ENCODE results near the gene MAP3K12.
A peak's percentile ranks its signal among the peaks of the same experiment; 100 is the strongest.
"Not testable (repeated sequence)": the region's sequence is repeated elsewhere in the genome, so short reads cannot be mapped to it uniquely, and the experiment has no call there.

MAP3K12 gene
- long read RNA-seq, partial matches to known transcripts, result 0 of 6 reads
- long read RNA-seq, other reads (novel, unspliced or antisense), result 6 of 6 reads

GRCh38 chr12:53499266-53500141, at the start of gene MAP3K12:
TSS of gene MAP3K12 (minus strand) at chr12:53499458. CDS start at chr12:53487391, 12,067 bp downstream.
- Histone ChIP-seq H3K27ac (replicated peaks) (peak within 1 kb of the TSS; percentile 97), H3K27me3 (ENCODE audit: insufficient read depth, poor library complexity, severe bottlenecking) (no peaks in the 10 kb centered on the region), H3K4me3 (replicated peaks; ENCODE audit: insufficient read depth, low read length) (peak within 1 kb of the TSS; percentile 54)
- TF ChIP-seq POLR2AphosphoS5 (IDR thresholded peaks at IDR 0.05; ENCODE audit: low read depth) (no peak), GABPA (IDR thresholded peaks at IDR 0.05; ENCODE audit: low read depth) (no peak), REST (IDR thresholded peaks at IDR 0.05; ENCODE audit: insufficient replicate concordance, low read depth) (no peak), CTCF (IDR thresholded peaks at IDR 0.05; ENCODE audit: insufficient read depth, low read length) (no peak), SPI1 (IDR thresholded peaks at IDR 0.05; ENCODE audit: borderline replicate concordance, low read depth) (no peak)
- DNase-seq (ENCODE audit: low read depth in 1 of 2, low spot score in 1 of 2), result peak in 1 of 2 experiments; percentile 47

- DNase-seq (ENCODE audit: low read depth in 1 of 2, low spot score in 1 of 2); H3K27ac ChIP-seq (replicated peaks); H3K27me3 ChIP-seq (ENCODE audit: insufficient read depth, poor library complexity, severe bottlenecking); H3K4me3 ChIP-seq (replicated peaks; ENCODE audit: insufficient read depth, low read length): not testable (repeated sequence)
Measured at GRCh38 chr12:53548354-53548753, 49.1 kb upstream of the MAP3K12 start.

- H3K4me3 ChIP-seq (replicated peaks; ENCODE audit: insufficient read depth, low read length), result no peak overlapping the region
- H3K27ac ChIP-seq (replicated peaks), result no peak overlapping the region
- no peaks in the 10 kb centered on the region for H3K27me3 ChIP-seq (ENCODE audit: insufficient read depth, poor library complexity, severe bottlenecking)
- TF ChIP-seq REST (IDR thresholded peaks at IDR 0.05; ENCODE audit: insufficient replicate concordance, low read depth), result no peak
- peak; percentile 48 for TF ChIP-seq CTCF (IDR thresholded peaks at IDR 0.05; ENCODE audit: insufficient read depth, low read length)
- peak; percentile 17 to 56 for DNase-seq (ENCODE audit: low read depth in 1 of 2, low spot score in 1 of 2)
Measured at GRCh38 chr12:53543539-53543938, 44.3 kb upstream of the MAP3K12 start.

GRCh38 chr12:53539526-53539925, 40.3 kb upstream of the MAP3K12 start:
- TF ChIP-seq CTCF (IDR thresholded peaks at IDR 0.05; ENCODE audit: insufficient read depth, low read length), result no peak
- no peak for TF ChIP-seq REST (IDR thresholded peaks at IDR 0.05; ENCODE audit: insufficient replicate concordance, low read depth)
- no peak for TF ChIP-seq POLR2AphosphoS5 (IDR thresholded peaks at IDR 0.05; ENCODE audit: low read depth)
- no peak for TF ChIP-seq SPI1 (IDR thresholded peaks at IDR 0.05; ENCODE audit: borderline replicate concordance, low read depth)
- no peak for TF ChIP-seq GABPA (IDR thresholded peaks at IDR 0.05; ENCODE audit: low read depth)
- no peak for DNase-seq (ENCODE audit: low read depth in 1 of 2, low spot score in 1 of 2)
- Histone ChIP-seq H3K4me3 (replicated peaks; ENCODE audit: insufficient read depth, low read length) (no peak overlapping the region), H3K27me3 (ENCODE audit: insufficient read depth, poor library complexity, severe bottlenecking) (no peaks in the 10 kb centered on the region), H3K27ac (replicated peaks) (no peak overlapping the region)
